Measurements from ENCODE around the gene NDUFB7. TPM values are rescaled to one million over a fixed set of nuclear protein-coding genes. Genes with fewer than 3 reads are reported as not detected.

The NDUFB7 gene
- total and polyA plus RNA-seq, 7 donors: 475 to 853 (median 607) TPM

DNA sequence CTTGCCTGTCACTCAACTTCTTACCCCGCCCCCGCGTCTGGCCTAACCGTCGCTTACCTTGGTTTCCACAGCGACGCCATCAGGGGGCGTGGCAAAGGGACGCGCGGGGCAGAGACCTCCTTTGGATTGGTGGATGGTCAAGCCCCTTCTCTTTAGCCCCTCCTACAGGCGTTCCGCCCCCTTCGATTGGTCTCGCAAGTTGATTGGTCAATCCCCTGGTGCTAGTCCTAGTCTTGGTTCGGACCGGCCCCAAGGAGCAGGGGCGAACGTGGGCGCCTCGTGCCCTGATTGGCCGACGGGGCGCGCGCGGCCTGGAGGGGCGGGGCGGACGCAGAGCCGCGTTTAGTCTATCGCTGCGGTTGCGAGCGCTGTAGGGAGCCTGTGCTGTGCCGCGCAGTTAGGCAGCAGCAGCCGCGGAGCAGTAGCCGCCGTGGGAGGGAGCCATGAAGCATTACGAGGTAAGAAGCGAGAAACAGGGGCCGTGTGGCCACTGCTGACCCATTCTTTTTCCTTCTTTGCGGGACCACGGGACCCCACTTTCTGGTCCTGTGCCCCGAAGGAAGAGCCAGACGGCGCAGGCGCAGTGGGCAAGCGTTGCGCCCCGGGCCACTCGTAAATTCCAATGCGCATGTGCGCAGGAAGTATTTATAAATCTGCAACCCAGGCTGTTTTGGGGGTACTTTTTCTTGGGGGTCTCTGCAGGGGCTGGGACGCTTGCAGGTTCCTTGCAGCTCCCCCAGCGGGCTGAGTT lies 42.4 kb downstream of the NDUFB7 start, which contains the start of gene TECR:
Gene TECR, plus strand, starts transcription at position 341 of the 751 bp plus-strand sequence. Its CDS starts 103 bp downstream, at position 444.
- Histone ChIP-seq H3K36me3 (no peaks in the 10 kb centered on the region), H3K27ac (peak within 1 kb of the TSS; percentile 90 to 97 (median 94)), H3K4me3 (peak within 1 kb of the TSS; percentile 68 to 77 (median 74)), H3K9me3 (no peaks in the 10 kb centered on the region), H3K4me1 (peaks cover 0 to 14% (median 12%) of the 10 kb centered on the region in 4 donors), H3K27me3 (no peaks in the 10 kb centered on the region)
- TF ChIP-seq EP300 (IDR thresholded peaks at IDR 0.05): no peak
- peak; percentile 95 to 99 (median 98) for TF ChIP-seq POLR2AphosphoS5 (IDR thresholded peaks at IDR 0.05)
- TF ChIP-seq POLR2A (IDR thresholded peaks at IDR 0.05): peak; percentile 91 to 98
- WGBS, 2 donors: 0% methylated on average over 59 of the region's 59 CpGs
- intact Hi-C loops (cut with DNase I): loop anchor here (2.0 kb wide), 1 partner anchor 43 kb away; the partner anchor contains the start of gene NDUFB7
- DNase-seq: peak; percentile 100

DNA sequence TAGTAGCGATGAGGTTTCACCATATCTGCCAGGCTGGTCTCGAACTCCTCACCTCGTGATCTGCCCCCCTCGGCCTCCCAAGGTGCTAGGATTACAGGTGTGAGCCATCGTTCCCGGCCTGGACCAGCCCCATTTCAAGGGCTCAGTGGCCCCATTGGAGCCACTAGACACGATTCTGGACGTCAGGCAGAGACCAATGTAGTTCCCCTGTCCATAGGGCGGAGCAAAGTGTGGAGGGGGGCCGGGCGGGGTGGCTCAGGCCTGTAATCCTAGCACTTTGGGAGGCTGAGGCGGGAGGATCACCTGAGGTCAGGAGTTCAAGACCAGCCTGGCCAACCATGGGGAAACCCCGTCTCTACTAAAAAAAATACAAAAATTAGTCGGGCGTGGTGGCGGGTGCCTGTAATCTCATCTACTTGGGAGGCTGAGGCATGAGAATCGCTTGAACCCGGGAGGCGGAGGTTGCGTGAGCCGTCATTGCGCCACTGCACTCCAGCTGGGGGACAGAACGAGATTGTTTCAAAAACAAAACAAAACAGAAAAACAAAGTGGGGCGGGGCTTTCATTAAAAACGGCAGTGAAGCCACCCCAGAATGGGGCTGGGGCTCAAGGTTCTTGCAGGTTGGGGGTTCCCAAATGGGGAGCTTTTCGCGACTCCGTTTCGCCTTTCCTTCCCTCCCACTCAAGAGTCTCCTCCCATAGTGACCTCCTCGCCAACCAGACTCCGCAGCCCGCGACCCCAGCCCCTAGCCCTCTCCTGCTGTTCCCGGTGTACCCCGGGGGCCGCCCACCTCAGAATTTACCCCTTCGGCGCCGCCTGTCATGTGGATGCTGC lies 43.2 kb downstream of the NDUFB7 start:
- peak overlapping the region; percentile 57 to 97 (median 94) for H3K27ac ChIP-seq
- H3K4me3 ChIP-seq: peak overlapping the region; percentile 47 to 77 (median 74)
- H3K36me3 ChIP-seq: no peaks in the 10 kb centered on the region
- no peaks in the 10 kb centered on the region for H3K27me3 ChIP-seq
- 18 to 38% methylated on average over 39 of the region's 39 CpGs for WGBS, 2 donors
- TF ChIP-seq POLR2A (IDR thresholded peaks at IDR 0.05): no peak
- no peak for TF ChIP-seq POLR2AphosphoS5 (IDR thresholded peaks at IDR 0.05)
- TF ChIP-seq, protein P1, sequence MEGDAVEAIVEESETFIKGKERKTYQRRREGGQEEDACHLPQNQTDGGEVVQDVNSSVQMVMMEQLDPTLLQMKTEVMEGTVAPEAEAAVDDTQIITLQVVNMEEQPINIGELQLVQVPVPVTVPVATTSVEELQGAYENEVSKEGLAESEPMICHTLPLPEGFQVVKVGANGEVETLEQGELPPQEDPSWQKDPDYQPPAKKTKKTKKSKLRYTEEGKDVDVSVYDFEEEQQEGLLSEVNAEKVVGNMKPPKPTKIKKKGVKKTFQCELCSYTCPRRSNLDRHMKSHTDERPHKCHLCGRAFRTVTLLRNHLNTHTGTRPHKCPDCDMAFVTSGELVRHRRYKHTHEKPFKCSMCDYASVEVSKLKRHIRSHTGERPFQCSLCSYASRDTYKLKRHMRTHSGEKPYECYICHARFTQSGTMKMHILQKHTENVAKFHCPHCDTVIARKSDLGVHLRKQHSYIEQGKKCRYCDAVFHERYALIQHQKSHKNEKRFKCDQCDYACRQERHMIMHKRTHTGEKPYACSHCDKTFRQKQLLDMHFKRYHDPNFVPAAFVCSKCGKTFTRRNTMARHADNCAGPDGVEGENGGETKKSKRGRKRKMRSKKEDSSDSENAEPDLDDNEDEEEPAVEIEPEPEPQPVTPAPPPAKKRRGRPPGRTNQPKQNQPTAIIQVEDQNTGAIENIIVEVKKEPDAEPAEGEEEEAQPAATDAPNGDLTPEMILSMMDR (IDR thresholded peaks at IDR 0.05): no peak
- H3K4me1 ChIP-seq: peaks cover 0 to 14% (median 12%) of the 10 kb centered on the region in 4 donors
- intact Hi-C loops (cut with DNase I): loop anchor here (2.0 kb wide), 1 partner anchor 44 kb away; the partner anchor contains the start of gene NDUFB7
- DNase-seq: peak; percentile 75
- H3K9me3 ChIP-seq: no peaks in the 10 kb centered on the region

DNA sequence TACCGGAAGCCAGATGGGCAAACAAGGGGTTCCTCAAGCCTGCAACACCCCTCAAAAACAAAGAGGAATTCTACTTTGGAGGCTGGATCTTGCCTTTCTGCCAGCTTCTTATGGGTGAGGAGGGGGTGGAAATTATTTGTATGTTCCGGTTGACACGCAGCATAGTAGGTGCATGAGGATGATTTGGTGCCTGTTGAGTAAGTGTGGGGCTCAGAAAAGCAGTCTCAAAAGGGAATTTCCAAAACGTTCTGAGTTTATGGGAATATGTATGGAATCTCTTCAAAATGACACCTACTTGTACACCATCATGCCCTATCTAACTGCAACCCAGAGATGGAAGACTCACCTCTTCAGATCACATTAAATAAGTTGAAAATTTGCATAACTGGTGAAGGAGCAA lies 45.4 kb downstream of the NDUFB7 start:
- intact Hi-C loops (cut with DNase I): no loop called here
- DNase-seq: no peak
- Histone ChIP-seq H3K36me3 (no peaks in the 10 kb centered on the region), H3K4me1 (peaks cover 0 to 14% (median 12%) of the 10 kb centered on the region in 4 donors), H3K27ac (no peak overlapping the region), H3K4me3 (no peak overlapping the region), H3K9me3 (no peaks in the 10 kb centered on the region), H3K27me3 (no peaks in the 10 kb centered on the region)
- WGBS, 2 donors: 88 to 89% methylated on average over 4 of the region's 4 CpGs
- TF ChIP-seq POLR2AphosphoS5 (IDR thresholded peaks at IDR 0.05) (no peak), POLR2A (IDR thresholded peaks at IDR 0.05) (no peak), EP300 (IDR thresholded peaks at IDR 0.05) (no peak)
- TF ChIP-seq, protein P1 (IDR thresholded peaks at IDR 0.05): no peak

DNA sequence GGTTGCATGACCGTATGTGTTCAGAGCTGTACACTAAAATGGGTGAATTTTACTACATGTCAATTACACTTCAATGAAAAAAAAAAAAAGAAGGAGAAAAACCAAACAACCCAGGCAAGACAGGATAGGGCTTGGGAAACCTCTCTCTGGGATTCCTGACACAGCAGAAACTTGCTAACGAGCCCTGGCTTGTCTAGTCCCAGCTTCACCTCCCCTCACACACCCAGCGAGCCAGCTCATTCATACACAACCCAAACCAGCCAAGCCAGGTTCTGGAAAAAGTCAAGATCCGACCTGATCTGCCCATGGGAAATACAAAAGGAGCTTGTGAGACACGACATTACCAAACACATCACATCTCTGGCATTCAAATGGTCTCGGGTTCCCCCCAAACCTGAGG lies 46.1 kb downstream of the NDUFB7 start:
- Histone ChIP-seq H3K4me1 (peaks cover 0 to 10% (median 7%) of the 10 kb centered on the region in 4 donors), H3K36me3 (no peaks in the 10 kb centered on the region), H3K27ac (no peak overlapping the region), H3K9me3 (no peaks in the 10 kb centered on the region), H3K27me3 (no peaks in the 10 kb centered on the region), H3K4me3 (no peak overlapping the region)
- TF ChIP-seq EP300 (IDR thresholded peaks at IDR 0.05) (no peak), POLR2A (IDR thresholded peaks at IDR 0.05) (no peak), POLR2AphosphoS5 (IDR thresholded peaks at IDR 0.05) (no peak)
- intact Hi-C loops (cut with DNase I): no loop called here
- no peak for DNase-seq
- 35 to 66% methylated on average over 6 of the region's 6 CpGs for WGBS, 2 donors

DNA sequence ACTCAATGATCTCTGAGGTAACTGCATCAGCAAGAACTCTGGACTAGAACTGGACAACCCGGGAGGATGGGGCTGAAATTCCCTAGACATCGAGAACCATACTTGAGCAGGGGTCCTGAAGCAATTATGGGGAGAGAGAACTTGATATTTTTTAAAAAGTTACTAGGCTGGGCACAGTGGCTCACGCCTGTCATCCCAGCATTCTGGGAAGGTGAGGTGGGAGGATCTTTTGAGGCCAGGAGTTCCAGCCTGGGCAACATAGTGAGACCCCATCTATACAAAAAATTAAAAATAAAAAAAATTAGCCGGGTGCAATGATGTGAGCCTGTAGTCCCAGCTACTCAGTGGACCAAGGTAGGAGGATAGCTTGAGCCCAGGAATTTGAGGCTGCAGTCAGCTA lies 51.3 kb downstream of the NDUFB7 start:
- Histone ChIP-seq H3K27ac (no peak overlapping the region), H3K4me1 (peaks cover 0 to 27% (median 22%) of the 10 kb centered on the region in 4 donors), H3K36me3 (peaks cover 4 to 10% (median 10%) of the 10 kb centered on the region in 4 donors), H3K4me3 (no peak overlapping the region), H3K27me3 (no peaks in the 10 kb centered on the region), H3K9me3 (no peaks in the 10 kb centered on the region)
- TF ChIP-seq, protein P1 (IDR thresholded peaks at IDR 0.05): no peak
- TF ChIP-seq POLR2A (IDR thresholded peaks at IDR 0.05) (no peak), POLR2AphosphoS5 (IDR thresholded peaks at IDR 0.05) (no peak), EP300 (IDR thresholded peaks at IDR 0.05) (no peak)
- WGBS, 2 donors: 93 to 95% methylated on average over 4 of the region's 4 CpGs
- intact Hi-C loops (cut with DNase I): no loop called here
- DNase-seq: no peak
